GM18519 (cell line): ENCODE measurements around the gene LMNA.
"Not testable (repeated sequence)": the region's sequence is repeated elsewhere in the genome, so short reads cannot be mapped to it uniquely, and the experiment has no call there.

Experiments used
- ATAC-seq: cut with Tn5 transposase; IDR thresholded peaks from one replicate; pipeline ENCODE4 v1.9.1; 2021; ENCODE audit warnings: mild to moderate bottlenecking, moderate library complexity; ENCODE audit not compliant: unreplicated experiment, low FRiP score

LMNA gene

DNA sequence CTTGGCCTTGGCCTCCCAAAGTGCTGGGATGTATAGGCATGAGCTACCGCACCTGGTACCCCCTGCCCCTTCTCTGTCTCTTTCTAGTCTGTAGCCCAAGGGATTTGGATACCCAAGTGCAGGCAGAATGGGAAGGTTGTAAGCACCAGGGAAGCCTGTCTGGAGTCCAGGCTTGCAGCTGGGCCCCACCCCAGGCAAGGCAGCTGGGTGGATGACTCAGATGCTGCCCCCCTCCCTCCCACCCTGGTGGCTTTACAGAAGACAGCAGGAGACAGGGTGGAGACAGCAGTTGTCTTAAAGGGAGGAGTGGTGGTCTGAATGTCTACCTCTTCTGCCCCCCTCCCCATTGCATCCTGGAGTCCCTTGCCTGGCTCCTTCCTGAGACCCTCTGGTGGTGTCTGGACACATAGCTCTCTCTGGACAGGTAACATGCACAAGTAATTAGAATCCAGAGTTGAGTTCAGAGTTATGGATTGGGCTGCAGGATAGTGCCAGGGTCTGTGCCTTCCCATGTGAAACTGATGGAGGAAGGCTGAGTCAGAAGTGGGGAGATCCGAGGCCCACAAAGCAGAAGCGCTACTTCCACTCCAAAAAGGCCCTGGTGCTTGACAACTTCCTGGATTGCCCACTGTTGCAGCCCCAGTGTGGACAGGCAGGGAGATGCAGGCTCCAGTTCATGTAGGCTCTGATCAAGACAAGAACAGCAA is 5.1 kb downstream of the LMNA start:
- no peak for ATAC-seq

DNA sequence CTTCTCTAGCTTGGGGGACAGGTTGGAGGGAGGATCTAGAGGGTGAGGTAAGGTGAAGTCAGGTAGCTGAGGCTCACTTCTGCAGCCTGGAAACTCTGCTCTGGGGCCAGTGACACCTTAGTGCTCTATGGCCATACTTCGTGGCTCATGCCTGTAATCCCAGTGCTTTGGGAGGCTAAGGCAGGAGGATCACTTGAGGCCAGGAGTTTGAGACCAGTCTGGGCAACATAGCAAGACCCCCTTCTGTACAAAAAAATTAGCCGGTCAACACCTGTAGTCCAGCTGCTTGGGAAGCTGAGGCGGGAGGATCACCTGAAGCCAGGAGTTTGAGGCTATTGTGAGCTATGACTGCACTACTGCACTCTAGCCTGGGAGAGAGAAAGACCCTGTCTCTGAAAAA is 5.8 kb downstream of the LMNA start:
- no peak for ATAC-seq

DNA sequence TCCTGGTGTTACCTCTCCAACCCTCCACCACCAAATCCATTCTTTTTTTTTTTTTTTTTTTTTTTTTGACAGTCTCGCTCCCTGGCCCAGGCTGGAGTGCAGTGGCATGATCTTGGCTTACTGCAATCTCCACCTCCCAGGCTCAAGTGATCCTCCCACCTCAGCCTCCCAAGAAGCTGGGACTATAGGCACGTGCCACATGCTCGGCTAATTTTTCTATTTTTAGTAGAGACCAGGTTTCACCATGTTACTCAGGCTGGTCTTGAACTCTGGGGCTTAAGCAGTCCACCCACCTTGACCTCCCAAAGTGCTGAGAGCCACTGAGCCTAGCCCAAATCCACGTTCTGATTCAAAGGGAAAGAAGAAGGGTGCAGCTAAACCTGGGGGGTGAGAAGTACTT is 6.5 kb downstream of the LMNA start:
- ATAC-seq = not testable (repeated sequence)

DNA sequence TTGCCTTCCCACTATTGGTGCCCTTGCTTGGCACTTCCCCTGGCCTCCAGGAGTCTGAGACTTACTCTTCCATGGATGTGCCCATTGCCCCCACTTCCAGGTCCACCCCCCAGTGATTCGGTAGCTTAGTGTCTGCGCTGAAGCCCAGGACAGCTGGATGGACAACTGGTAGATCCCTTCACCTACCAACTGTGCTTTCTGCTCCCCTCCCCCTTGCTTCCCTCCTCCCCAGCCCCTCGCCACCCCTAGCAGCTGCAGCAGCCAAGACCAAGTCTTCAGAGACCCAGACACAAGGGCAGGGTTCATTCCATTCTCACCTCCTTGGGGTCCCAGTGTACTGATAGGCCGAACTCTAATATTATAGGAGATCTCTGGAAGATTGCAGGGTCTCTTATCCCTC is 6.9 kb downstream of the LMNA start:
- no peak for ATAC-seq

DNA sequence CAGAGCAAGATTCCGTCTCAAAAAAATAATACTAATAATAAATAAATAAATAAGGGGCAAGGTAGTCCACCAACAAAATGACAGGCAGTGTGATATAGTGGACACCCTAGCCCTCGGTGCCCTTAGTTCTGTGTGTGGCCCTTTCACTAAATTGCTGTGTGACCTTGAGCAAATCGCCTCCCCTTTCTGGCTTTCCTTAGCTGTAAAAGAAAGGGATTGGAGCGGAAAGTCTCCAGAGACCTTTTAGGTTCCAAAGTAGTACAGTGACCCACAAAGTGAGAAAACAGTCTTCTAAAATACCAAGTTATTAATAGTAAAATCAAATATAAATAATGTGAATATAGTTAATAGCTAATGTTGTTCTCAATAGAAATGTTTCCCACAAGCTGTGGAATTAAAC is 7.6 kb downstream of the LMNA start:
- ATAC-seq = no peak

DNA sequence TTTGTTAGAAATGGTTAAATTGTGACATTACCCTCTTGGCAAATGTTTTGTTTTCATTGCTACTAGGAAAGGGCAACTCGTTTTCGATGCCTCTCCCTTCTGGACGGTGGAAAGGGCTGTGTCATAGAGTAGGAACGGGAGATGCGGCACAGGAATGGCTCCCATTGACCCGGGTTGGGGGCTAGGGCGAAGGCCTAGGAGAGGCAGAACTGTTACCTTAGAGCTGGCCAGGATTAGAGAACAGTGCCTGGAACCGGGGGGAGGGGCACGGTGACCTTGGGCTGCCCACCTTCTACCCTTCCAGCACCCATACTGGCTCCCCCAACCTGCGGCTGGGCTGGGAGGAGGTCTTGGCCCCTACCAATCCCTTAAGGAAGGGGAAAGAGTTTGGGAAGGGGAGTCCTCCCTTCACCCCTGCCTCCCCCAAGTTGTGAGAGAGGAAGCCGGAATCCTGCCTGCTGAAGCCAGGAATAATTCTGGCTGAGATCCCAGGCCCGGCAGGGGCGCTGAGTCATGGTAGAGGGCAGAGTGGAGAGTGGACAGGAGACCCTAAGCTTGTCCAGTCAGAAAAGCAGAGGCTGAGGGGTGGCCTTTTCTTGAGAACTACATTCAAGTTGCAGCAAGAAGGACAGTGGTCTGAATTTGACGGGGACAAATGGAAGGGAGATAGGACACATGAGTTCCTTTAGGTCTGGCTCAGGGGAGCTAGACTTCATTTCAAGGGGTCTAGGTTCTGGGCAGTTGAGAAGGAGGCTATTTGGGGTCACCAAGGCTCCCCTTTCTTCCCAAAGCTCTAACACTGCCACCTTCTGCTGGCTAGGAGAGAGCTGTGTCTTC is 8.2 kb downstream of the LMNA start:
- ATAC-seq = no peak

DNA sequence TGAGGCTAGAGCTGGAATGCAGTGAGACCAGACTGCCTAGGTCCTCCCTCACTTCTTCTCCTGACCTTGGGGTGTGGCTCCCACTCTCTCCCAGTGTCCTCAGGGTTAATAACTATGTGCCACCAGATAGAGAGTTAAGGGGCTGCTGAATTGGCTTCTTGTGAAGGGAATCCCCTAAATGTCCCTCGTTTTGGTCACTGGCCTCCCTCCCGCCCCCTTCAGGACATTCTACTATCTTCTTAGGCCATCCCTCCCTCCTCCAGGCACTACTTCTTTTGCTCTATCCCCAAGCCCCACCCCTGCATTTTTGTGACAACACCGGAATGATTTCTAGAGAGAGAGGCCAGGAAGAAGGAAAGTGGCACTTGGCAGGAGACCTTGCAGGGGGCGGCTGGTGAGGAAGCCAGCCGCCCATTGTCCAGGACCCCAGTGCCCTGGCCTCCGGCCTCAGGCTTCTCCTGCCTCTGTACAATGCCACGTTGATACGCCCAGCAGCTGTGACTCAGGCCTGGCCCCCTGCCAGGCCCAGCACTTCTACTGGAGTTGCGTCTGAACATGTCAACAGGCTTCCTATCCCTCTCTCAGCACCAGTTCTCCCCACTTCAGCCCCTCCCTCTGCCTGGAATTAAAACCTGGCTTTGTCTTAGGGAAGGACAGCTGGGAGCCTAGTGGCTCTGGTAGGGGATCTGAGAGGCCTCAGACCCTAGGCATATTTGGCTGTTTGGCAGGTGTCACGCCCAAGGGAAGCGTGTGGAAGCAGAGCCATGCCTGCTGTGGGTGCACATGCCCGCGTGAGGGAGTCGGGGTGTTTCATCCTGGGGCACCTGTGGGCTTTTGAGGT is 9.1 kb downstream of the LMNA start:
- no peak for ATAC-seq

DNA sequence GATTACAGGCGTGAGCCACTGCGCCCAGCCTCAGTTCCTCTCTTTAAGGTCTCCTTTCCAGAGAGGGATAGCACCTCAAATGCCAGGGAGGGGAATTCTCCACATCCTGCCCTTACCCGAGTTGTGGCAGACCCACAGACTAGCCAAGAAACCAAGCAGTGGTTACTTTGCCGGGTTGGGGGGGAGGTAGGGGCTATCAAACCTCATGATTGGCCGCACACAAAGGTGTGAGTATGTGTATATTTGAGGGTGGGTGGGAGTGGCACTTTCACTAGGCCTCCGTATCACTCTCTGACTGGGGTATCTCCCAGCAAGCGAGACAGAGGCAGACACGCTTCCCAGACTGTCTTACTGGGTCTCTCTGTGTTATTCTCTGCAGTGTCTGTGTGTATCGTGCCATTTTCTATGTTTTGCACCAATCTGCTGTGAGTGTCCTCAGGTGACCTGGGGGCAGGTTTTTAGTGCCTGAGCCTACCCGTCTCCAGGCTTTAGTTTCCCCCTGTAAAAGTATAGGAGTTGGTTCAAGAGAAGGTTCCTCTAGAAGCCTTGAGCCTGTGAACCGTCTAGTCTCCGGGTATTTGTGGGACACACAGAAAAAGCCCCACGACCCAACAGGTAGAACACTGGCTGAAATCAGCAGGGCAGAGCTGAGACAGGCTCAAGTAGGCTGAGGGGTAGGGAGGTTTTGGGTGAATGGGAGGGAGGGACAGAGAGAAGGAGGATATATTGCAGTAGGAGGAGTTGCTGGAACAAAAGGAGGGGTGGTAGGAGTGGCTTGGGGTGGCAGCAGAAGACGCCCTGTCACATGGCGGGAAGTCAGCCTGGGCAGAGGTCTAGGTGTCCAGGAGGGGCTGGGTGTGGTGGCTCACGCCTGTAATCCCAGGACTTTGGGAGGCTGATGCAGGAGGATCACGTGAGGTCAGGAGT is 10.3 kb downstream of the LMNA start:
- ATAC-seq = no peak

DNA sequence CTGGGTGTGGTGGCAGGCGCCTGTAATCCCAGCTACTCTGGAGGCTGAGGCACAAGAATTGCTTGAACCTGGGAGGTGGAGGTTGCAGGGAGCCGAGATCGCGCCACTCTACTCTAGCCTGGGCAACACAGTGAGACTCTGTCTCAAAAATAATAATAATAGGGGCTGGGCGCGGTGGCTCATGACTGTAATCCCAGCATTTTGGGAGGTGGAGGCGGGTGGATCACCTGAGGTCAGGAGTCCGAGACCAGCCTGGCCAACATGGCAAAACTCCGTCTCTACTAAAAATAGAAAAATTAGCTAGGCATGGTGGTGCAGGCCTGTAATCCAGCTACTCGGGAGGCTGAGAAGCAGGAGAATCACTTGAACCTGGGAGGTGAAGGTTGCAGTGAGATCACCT is 11.0 kb downstream of the LMNA start:
- not testable (repeated sequence) for ATAC-seq

DNA sequence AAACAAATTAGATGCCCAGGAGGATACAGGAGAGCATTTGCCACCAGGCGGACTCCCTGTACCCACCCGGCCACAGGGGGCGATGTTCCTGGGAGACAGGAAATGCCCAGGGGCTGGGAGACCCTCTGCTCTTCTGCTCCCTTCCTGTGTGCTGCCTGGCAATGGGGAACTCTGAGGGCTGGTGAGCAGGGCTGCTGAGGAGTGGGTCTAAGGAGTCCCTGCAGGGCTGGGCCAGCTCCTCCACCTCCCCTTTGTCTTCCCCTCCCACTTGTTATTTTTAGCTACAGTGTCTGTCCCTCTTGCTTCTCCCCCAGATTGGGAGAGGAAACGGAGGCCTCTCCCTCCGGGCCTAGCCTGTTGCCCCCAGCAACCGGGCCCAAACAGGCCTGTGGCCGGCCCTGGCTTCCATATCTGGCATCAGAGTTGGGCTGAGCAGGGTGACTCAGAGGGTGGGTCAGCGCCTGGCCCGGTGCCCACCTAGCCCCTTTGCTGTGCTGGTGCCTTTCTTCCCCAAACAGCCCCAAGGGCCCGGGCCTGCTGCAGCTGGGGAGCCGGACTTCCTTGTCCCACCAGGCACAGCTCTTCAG is 11.6 kb downstream of the LMNA start:
- ATAC-seq = no peak

DNA sequence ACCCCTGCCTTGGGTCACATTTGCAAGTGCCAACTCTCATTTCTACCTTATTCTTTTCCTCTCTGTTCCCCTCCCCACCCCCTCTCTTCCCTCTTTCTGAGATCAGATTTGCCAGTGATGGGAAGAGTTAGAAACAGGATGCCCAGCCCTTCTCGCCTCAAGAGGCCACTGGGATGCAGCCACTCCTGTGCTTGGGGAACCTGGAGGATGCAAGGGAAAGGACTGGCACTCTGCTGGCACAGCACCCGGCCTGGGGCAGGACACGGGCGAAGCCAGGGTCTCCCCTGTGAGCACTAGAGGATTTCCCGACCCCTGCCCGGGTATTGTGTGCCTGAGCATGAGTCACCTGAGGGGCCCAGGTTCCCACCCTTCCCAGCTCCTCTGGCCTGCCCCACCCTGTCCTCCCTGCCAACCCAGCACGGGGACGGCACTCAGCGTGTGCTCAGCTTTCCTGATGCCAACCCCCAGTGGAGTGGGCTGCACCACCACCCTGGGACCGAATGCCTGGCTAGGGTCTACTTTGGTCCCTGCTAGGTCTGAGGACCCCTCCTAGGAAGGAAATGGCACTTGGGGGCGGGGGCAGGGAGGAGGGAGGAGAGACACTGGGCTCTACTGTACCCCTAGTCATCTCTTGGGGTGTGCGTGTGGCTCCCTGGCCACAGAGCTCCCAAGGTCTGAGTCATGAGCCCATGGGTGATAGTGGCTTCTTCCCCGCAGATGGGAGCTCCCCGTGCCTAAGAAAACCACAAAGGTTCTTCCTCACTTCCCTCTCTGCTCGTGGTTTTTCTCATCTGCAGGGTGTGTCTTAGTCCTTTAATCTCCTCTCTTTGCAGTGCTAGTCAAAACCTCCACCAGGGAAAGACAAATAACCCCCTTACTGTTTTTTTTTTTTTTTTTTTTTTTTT is 12.4 kb downstream of the LMNA start:
- ATAC-seq = no peak

DNA sequence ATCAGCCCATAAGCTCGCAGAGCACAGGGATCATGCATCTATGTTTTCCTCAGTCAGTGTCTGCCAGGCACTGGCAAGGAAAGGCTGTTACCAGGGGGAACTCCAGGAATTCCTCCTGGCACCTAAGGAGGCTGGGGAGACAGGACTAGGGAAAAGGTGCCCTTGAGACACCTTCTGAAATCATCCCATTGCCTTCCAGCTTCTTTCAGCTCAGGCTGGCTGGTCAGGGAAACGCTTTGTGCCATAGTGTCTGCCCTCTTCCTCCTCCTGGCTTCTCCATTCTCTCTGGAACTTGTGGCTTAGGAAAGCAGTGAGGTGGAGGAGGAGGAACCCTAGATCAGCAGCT is 13.8 kb downstream of the LMNA start:
- no peak for ATAC-seq

DNA sequence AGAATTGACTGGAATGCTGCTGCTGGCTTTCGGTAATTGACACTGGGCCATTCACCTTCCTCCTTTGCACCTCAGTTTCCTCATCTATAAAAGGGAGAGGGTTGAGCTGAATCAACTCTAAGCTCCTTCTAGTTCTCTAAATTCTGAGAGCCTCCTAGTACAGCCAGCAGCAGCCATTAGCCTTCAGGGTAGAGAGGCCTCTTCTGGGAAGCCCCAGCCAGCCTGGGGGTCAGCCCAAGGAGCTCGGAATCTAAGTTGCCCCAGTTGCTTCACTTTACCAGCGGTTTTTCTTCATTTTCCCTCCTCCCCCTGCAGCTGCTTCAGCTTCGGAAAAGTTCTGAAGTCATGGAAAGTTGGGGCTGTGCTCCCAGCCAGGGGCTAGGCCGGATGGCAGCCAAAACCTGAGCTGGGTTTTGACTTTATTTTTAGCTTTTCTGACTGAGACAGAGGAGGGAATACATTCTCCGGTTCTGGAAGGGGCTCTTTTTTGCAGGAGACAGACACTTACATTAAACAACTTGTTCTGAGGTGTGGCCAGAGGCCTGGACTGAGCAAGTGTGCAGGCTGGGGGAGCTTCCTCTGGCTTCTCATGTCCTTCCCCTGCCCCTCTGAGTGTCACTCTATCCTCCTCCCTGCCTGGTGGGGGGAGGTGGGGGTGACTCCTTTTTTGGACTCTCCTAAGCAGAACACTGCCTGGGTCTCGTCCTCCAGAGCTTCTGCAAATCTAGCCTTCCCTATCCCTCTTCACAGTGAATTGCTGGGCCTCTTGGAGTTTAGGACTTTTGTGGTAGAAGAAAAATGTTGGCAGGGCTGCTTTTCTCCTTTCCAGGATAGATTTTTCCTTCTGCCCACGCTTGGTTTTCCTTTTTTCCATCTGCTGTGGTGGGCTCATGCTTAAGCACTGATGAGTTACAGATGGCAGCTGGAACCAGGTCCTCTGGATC is 14.4 kb downstream of the LMNA start:
- no peak for ATAC-seq

DNA sequence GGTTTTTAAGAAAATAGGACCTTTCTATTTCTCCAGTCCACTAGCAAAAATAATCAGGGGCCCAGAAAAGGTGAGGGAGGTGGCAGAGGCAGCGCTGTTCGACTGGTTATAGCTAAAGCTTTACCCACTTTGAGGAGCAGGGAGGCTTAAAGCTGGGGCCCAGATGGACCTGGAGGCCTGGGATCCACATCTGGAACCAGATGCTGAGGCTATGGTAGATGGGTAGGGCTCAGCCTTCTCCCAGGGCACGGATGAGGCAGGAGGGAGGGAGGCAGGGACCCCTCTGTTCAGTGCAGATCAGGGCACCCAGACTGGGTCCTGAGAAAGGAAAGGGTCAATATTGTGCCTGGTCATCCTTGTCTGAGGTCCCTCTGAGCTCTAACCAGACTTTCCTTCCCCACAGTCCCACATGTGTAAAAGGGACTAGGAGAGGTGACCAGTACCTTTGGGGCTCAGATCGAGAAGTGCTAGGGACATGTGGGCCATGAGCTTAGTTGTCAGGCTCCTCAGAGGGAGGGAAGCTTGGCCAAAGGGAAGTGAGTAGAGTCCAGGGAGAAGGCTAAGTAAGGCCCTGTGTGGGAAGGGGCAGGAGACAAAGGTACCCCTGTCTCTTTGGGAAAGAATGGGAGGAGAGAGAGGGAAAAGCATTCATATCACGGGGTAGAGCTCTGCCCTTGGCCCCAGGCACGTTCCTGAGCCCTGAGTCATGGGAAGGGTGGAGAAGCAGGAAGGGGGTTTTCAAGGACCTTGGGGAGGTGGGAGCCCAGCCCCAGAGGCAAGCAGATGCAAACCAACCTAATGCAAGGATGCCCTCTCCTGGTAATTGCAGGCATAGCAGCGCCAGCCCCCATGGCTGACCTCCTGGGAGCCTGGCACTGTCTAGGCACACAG is 15.4 kb downstream of the LMNA start:
- ATAC-seq = no peak

DNA sequence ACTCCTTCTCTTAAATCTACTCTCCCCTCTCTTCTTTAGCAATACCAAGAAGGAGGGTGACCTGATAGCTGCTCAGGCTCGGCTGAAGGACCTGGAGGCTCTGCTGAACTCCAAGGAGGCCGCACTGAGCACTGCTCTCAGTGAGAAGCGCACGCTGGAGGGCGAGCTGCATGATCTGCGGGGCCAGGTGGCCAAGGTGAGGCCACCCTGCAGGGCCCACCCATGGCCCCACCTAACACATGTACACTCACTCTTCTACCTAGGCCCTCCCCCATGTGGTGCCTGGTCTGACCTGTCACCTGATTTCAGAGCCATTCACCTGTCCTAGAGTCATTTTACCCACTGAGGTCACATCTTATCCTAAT is 16.0 kb downstream of the LMNA start:
- ATAC-seq = no peak

DNA sequence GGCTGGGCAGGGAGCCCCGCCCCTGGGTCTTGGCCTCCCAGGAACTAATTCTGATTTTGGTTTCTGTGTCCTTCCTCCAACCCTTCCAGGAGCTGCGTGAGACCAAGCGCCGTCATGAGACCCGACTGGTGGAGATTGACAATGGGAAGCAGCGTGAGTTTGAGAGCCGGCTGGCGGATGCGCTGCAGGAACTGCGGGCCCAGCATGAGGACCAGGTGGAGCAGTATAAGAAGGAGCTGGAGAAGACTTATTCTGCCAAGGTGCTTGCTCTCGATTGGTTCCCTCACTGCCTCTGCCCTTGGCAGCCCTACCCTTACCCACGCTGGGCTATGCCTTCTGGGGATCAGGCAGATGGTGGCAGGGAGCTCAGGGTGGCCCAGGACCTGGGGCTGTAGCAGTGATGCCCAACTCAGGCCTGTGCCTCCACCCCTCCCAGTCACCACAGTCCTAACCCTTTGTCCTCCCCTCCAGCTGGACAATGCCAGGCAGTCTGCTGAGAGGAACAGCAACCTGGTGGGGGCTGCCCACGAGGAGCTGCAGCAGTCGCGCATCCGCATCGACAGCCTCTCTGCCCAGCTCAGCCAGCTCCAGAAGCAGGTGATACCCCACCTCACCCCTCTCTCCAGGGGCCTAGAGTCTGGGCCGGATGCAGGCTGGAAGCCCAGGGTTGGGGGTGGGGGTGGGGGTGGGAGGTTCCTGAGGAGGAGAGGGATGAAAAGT is 20.4 kb downstream of the LMNA start:
- ATAC-seq = no peak
